Epithelial cell of proximal tubule (primary cell): ENCODE measurements around the gene ANKRD35. TPM values are rescaled to one million over a fixed set of nuclear protein-coding genes. Genes with fewer than 3 reads are reported as not detected.
"Not testable (repeated sequence)": the region's sequence is repeated elsewhere in the genome, so short reads cannot be mapped to it uniquely, and the experiment has no call there.

Source experiments
- DNase-seq: peaks from one replicate; pipeline ENCODE4 v3.0.0-alpha.2; 2011; ENCODE audit warnings: low read depth
- H3K4me3 ChIP-seq: 2 replicates; pipeline ENCODE4 v1.5.1; 2011; ENCODE audit warnings: low read depth, mild to moderate bottlenecking, low read length
- CTCF ChIP-seq: conservative IDR thresholded peaks from 2 replicates; pipeline ENCODE4 v1.5.1; 2012; ENCODE audit warnings: low read depth, mild to moderate bottlenecking, low read length
- total RNA-seq: library from RNA; depleted of rRNA; stranded (reverse); fragments of >200 nt; gene quantifications from 2 replicates; pipeline ENCODE4 v1.2.3, GENCODE V29; 2015

Gene ANKRD35
- total RNA-seq, 1 donor from 2014 or later, result 1.6 TPM

GRCh38 chr1:145837656-145838055 lies 48.0 kb downstream of the ANKRD35 start:
- no peak for TF ChIP-seq CTCF
- no peak overlapping the region for H3K4me3 ChIP-seq
- DNase-seq, result no peak

- not testable (repeated sequence) for H3K4me3 ChIP-seq
Measured at GRCh38 chr1:145830810-145831209, 54.9 kb downstream of the ANKRD35 start.

GRCh38 chr1:145828367-145829026 lies 57.2 kb downstream of the ANKRD35 start:
- H3K4me3 ChIP-seq, result no peak overlapping the region
- TF ChIP-seq CTCF, result no peak
- no peak for DNase-seq

More at GRCh38 chr1:145830810-145831209, 54.9 kb downstream of the ANKRD35 start:
- DNase-seq, result not testable (repeated sequence)

GRCh38 chr1:145827966-145828365 lies 57.7 kb downstream of the ANKRD35 start:
- no peak for DNase-seq
- H3K4me3 ChIP-seq, result no peak overlapping the region
- no peak for TF ChIP-seq CTCF

GRCh38 chr1:145826030-145826429 lies 59.6 kb downstream of the ANKRD35 start:
- TF ChIP-seq CTCF, result no peak
- H3K4me3 ChIP-seq, result no peak overlapping the region
- no peak for DNase-seq

GRCh38 chr1:145824499-145824842 lies 61.2 kb downstream of the ANKRD35 start:
- TF ChIP-seq CTCF, result no peak
- no peak for DNase-seq
- H3K4me3 ChIP-seq, result peak overlapping the region; percentile 99

- TF ChIP-seq CTCF, result no peak
- H3K4me3 ChIP-seq, result peak within 1 kb of the TSS; percentile 99
- no peak for DNase-seq
Measured at GRCh38 chr1:145823565-145824498, 61.8 kb downstream of the ANKRD35 start, which contains the start of the genes POLR3C and RNF115. Gene POLR3C (plus strand): TSS chr1:145824200. CDS start chr1:145825777, 1,577 bp downstream. Gene RNF115 (minus strand): TSS chr1:145824095. CDS start chr1:145823873, 222 bp downstream.

- DNase-seq, result not testable (repeated sequence)
- peak overlapping the region; percentile 43 for H3K4me3 ChIP-seq
Measured at GRCh38 chr1:145822779-145823331, 62.8 kb downstream of the ANKRD35 start.

- DNase-seq, H3K4me3 ChIP-seq: not testable (repeated sequence)
Measured at GRCh38 chr1:145818095-145818494, 67.6 kb downstream of the ANKRD35 start.
